HG03175 (cell line): ENCODE data around the gene WIPI1.
A peak's percentile ranks its signal among the peaks of the same experiment; 100 is the strongest.

Experiments used
- ATAC-seq: cut with Tn5 transposase; IDR thresholded peaks from one replicate; pipeline ENCODE4 v1.9.1; 2021; ENCODE audit warnings: mild to moderate bottlenecking, moderate library complexity; ENCODE audit not compliant: unreplicated experiment

Gene WIPI1

DNA sequence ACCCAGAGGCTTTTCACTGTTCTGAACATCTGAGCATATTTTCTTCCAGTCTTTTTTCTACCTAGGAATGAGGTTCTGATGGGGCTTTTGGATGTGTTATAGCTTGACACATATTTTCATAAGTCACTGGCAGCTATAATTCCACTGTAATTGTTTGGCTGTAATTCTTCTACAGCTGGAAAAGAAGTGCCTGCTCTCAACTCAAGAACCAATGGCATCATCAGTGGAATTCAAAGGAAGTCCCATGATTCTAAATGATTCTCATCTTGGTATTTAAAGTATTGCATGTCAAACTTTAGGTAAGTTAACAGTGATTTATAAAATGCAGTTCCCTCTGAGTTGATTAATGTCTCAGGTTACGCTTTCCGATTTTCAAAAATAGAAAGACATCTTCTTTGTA lies 16.8 kb downstream of the WIPI1 start:
- ATAC-seq, result no peak

GRCh38 chr17:68439656-68440290 lies 17.5 kb downstream of the WIPI1 start:
- ATAC-seq, result no peak

DNA sequence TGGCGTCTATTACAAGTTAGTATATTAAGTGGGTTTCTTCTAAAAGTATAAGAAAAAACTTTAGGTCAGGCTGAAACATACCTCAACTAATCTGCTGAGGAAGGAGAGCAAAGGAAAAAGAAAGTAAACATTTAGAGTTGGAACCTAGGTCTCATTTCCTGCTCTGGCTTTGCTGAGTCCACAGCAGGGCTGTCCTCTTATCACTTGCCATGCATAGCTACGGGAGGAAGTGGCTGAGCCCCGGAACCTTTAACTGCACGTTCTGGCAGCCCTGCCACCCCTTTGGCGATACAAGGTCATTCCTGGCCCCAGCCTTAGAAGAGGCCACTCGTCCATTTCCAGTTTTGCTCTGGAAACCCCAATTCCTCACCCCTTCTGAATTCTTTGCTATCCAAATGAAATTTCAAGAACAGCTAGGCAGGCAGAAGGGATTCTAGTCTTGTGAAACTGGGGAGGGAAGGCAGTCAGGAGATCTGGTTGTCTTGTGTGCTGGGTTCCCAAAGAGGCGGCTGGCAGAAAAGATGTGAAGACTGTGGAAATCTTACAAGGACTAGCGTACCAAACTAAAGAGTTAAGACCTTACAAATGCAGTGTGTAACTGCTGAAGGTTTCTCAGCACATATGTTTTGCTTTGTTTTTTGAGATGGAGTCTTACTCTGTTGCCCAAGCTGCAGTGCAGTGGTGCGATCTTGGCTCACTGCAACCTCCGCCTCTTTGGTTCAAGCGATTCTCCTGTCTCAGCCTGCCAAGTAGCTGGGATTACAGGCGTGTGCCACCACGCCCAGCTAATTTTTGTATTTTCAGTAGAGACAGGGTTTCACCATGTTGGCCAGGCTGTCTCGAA lies 19.1 kb downstream of the WIPI1 start:
- ATAC-seq, result peak; percentile 78

DNA sequence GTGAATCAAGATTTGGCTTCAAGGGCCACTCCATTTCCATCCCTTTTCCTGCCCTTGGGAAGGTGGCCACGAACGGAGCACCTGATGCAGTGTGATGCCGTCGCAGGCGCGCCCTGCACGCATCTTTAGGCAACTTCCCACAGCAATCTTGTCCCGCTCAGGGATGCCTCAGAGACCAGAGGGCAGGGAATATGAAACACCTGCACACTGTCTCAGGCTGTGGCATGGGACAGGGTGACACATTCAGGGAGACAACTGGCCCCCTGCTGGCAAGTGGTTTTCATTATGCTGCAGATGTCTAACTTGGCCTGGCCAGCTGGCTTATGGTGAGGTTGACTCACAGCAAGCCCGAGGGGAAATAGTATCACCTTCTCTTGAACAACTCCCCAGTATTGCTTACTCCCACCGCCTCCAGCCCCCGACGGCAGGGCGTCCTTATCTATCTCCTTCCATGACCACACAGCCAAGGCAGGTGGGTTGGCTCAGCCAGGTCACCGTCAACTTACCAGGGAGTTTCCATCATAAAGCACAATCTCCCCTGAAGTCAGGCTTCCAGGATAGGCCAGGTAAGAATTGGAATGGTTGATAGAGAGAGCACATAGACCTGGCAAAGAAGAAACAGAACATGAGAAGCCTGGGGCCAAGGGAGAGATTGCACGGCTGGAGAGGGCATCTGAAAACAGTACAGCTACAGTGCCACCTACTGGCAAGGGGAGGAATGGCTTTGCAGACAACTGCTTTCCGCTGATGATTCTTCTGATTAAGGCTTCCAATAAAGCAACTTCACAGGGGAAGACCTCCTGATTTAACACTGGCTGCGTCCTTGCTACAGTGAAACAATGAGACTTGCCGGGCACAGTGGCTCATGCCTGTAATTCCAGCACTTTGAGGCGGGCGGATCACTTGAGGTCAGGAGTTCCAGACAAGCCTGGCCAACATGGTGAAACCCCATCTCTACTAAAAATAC lies 21.1 kb downstream of the WIPI1 start:
- ATAC-seq, result peak; percentile 59

DNA sequence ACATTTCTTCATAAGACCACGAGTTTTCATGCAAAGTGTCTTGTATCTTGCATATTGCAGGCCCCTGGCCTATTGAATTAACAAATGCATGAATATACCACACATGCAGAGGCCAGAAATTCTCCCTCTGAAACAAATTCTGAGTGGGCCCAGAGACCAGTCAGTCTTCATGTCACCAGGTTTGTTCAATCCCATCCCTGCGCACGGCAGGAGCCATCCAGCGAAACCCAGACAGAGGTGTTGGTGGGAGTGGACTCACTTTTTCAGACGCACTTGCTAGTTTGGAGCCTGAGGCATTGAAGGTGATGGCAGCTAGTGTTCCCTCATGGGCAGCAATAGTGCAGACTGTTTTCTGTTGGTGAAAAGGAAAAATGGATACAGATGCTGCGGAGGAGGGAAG lies 21.9 kb downstream of the WIPI1 start:
- no peak for ATAC-seq

DNA sequence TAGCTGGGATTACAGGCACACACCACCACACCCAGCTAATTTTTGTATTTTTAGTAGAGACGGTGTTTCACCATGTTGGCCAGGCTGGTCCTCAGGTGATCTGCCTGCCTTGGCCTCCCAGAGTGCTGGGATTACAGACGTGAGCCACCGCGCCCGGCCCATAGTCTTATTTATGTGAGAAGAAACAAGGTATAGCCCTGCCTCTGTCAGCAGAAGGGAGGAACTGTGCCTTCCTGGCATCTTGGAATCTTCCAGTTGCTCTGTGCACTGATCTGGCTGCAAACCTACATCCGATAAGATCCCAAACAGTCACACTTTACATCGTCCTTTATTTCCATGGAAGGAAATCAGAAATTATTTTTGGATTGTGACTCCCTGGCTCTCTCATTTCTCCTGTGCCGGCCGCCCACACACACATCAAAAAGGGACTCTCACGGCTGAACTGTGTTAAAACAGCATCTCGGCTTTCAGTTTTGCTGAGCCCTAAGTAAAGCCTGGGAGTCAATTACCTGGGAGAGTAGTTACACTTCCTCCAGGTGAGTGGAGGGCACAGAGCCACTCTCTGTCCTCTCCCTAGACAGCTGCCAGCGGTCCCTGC lies 23.3 kb downstream of the WIPI1 start:
- no peak for ATAC-seq

DNA sequence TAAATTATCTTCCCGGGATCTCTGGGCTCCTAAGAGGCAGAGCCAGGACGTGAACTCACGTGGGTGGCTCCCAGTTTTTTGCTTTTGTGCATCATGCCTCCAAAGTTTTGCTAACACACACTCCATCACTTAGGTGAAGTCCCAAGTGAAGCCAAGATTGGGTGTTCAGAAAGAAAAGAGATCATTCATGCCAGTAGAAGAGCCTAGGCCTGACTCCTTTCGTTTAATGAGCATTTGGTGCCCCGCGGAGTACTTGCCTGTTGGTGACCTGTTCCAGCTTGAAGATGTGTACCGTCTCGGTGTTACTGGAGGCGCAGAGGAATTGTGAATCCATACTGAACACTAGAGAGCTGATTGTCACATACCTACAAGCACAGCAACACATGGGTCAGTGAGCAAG lies 24.1 kb downstream of the WIPI1 start:
- ATAC-seq, result no peak

GRCh38 chr17:68432086-68432864 lies 25.0 kb downstream of the WIPI1 start:
- ATAC-seq, result no peak

DNA sequence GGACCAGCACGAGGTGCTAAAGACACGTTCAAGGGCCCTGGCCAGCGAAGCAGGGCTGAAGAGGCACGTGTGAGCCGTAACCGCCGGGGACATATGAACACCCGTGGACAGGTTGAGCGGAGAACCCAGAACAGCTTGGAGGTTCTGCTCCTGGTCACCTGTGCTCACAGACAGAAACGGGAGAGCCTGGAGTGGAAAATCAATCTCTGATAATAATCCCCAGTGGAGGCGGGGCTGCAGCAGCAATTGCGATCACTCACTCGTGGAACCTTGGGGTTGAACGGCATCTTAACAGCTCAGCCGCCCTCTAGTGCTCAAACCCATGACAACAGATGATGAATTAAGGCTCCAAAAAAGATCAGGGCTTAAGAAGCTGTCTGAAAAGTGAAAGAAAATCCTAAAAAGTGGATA lies 25.6 kb downstream of the WIPI1 start:
- ATAC-seq, result no peak

DNA sequence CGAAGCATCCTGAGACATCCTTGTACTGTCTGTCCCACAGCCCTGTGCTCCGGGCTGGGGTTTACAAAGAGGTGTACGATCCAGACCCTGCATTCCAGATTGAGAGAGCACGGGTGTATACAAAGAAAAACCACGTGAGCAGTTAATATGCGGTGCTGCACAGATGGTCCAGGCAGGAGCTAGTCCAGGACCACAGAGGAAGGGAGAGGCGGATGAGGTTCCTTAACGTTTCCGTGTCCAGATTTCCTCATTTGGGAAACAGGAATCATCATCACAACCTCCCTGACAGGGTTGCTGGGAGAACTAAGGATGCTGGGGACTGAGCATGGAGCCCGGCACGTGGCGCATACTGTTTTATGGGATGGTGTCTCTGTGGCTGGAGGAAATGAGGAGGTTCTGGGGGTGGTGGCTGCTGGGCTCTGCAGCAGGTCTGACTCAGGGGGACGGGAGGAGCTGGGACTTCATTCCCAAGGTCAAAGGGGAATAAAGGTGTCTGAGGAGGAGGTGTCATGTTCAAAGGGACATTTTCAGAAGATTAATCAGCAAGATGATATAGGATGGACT lies 26.2 kb downstream of the WIPI1 start:
- no peak for ATAC-seq

DNA sequence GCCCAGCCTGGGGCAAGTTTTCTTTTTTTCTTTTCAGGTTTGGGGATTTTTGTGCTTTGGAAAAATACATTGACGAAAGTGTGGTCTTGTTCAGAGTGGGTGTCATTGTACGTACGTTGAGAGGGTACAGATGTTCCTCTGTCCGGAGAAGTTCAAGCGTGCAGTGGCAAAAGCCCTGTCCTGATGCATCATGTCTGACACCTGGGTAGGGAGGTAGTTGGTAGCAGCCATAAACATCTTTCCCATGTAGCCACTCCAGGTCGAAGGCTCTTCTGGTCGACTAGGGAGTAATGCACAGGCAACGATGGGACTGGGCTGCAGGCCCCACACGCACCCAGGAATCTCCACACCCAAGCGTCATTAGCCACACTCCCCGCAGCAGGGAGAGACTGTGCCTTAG lies 27.4 kb downstream of the WIPI1 start:
- ATAC-seq, result no peak

GRCh38 chr17:68428498-68429172 lies 28.7 kb downstream of the WIPI1 start:
- no peak for ATAC-seq

GRCh38 chr17:68427575-68427974 lies 29.7 kb downstream of the WIPI1 start:
- no peak for ATAC-seq

- no peak for ATAC-seq
These were observed 31.3 kb downstream of the WIPI1 start for GRCh38 chr17:68425979-68426378.

GRCh38 chr17:68424861-68425260 lies 32.4 kb downstream of the WIPI1 start:
- ATAC-seq, result no peak

DNA sequence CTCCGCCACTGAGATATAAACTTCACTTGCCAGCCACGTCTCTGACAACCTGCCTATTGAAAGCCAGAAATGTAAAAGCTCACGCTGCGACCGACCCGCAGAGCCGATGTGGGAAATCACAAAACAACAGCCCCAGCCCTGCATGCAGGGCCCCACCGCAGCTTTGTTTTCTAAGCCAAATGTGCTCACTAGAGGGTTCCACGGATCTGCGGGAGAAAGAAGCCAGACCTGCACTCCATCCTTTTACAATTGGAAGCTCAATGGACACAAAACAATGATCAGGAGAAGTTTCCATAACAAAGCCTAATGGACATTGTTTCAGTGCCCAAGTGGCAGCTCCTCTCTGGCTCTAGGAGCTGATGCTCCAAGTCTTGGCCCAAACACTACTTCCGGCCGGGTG lies 33.1 kb downstream of the WIPI1 start:
- no peak for ATAC-seq

- ATAC-seq, result no peak
These were observed 34.0 kb downstream of the WIPI1 start for GRCh38 chr17:68423251-68423650.

GRCh38 chr17:68422821-68423220 lies 34.5 kb downstream of the WIPI1 start:
- ATAC-seq, result no peak

- no peak for ATAC-seq
These were observed 35.8 kb downstream of the WIPI1 start for GRCh38 chr17:68421486-68421885.
